Lower leg skin (tissue), 3 donors: ENCODE data around the gene CA6.
"Not testable (repeated sequence)": the region's sequence is repeated elsewhere in the genome, so short reads cannot be mapped to it uniquely, and the experiment has no call there.

Experiments used
- POLR2A ChIP-seq, 2 donors: fragments of 450-650 bp; IDR thresholded peaks; one replicate each; pipeline ENCODE4 v1.6.1; 2016 to 2017; ENCODE audit warnings: antibody characterized with exemption in 2 of 2, mild to moderate bottlenecking in 1 of 2, moderate library complexity in 1 of 2
- TF ChIP-seq, protein P1 (sequence below), 3 donors: fragments of 450-650 bp; IDR thresholded peaks; one replicate each; pipeline ENCODE4 v1.5.1; 2016; ENCODE audit warnings: antibody characterized with exemption in 3 of 3, mild to moderate bottlenecking in 3 of 3, moderate library complexity in 2 of 3

DNA sequence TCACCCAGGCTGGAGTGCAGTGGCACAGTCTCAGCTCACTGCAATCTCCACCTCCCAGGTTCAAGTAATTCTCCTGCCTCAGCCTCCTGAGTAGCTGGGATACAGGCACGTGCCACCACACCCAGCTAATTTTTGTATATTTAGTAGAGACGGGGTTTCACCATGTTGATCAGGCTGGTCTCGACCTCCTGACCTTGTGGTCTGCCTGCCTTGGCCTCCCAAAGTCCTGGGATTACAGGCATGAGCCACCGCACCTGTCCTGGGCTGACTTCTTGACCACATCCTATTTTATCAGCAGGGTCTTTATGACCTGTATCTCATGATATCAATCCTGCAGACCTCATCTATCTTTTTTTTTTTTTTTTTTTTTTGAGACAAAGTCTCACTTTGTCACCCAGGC is 45.0 kb upstream of the CA6 start:
- not testable (repeated sequence) for TF ChIP-seq POLR2A (IDR thresholded peaks at IDR 0.05)
- TF ChIP-seq, protein P1, sequence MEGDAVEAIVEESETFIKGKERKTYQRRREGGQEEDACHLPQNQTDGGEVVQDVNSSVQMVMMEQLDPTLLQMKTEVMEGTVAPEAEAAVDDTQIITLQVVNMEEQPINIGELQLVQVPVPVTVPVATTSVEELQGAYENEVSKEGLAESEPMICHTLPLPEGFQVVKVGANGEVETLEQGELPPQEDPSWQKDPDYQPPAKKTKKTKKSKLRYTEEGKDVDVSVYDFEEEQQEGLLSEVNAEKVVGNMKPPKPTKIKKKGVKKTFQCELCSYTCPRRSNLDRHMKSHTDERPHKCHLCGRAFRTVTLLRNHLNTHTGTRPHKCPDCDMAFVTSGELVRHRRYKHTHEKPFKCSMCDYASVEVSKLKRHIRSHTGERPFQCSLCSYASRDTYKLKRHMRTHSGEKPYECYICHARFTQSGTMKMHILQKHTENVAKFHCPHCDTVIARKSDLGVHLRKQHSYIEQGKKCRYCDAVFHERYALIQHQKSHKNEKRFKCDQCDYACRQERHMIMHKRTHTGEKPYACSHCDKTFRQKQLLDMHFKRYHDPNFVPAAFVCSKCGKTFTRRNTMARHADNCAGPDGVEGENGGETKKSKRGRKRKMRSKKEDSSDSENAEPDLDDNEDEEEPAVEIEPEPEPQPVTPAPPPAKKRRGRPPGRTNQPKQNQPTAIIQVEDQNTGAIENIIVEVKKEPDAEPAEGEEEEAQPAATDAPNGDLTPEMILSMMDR (IDR thresholded peaks at IDR 0.05), result not testable (repeated sequence)
